ENCODE results near the gene TBC1D2B. TPM values are rescaled to one million over a fixed set of nuclear protein-coding genes. Genes with fewer than 3 reads are reported as not detected.

The TBC1D2B gene
- total and polyA plus RNA-seq, 2 donors (not counting 3 experiments of a cell fraction or from before 2014, with no cell fraction given): 30.8 to 46.1 TPM

- peaks cover 4% of the 10 kb centered on the region for H3K4me1 ChIP-seq (ENCODE audit: control insufficient read depth, extremely low read depth, insufficient read depth, low read length)
- CTCF ChIA-PET: interaction anchor here (0.8 to 1.8 kb wide), 5 partner anchors 9 to 82 kb away, joined by 3 to 7 read pairs (median 5); partner anchors contain the start of gene SH2D7
- no peak for FAIRE-seq
- H3K36me3 ChIP-seq (ENCODE audit: control insufficient read depth in 2 of 2, extremely low read depth in 1 of 2, insufficient read depth in 2 of 2, low read length in 2 of 2): no peaks in the 10 kb centered on the region
- no TSS peak for BruUV-seq (replicated peaks)
- no peaks in the 10 kb centered on the region for H3K9me3 ChIP-seq (replicated peaks; ENCODE audit: control insufficient read depth, insufficient read depth, low read length)
- no peak overlapping the region for H2AFZ ChIP-seq (ENCODE audit: low read depth, low read length)
- no peak overlapping the region for H3K9ac ChIP-seq (replicated peaks; ENCODE audit: extremely low read depth, insufficient read depth, low read length)
- TF ChIP-seq EZH2 (IDR thresholded peaks at IDR 0.05; ENCODE audit: borderline replicate concordance, low read depth, low read length, severe bottlenecking): no peak
- no peak for TF ChIP-seq POLR2A (IDR thresholded peaks at IDR 0.05; ENCODE audit: low read depth, low read length)
- H3K79me2 ChIP-seq (ENCODE audit: control insufficient read depth, insufficient read depth, low read length): peaks cover under 1% of the 10 kb centered on the region
- H3K27me3 ChIP-seq (ENCODE audit: control insufficient read depth in 2 of 2, insufficient read depth in 2 of 2, low read length in 2 of 2): no peaks in the 10 kb centered on the region
- no peak overlapping the region for H3K4me2 ChIP-seq (ENCODE audit: insufficient read depth, low read length)
- H4K20me1 ChIP-seq (replicated peaks; ENCODE audit: control insufficient read depth, extremely low read depth, insufficient read depth, low read length): no peaks in the 10 kb centered on the region
- POLR2A ChIA-PET: no interaction called here
- DNase-seq (ENCODE audit: low read depth, low spot score): no peak
- H3K4me3 ChIP-seq (replicated peaks in 1 of 3; ENCODE audit: insufficient read depth in 1 of 3, low read depth in 1 of 3, low read length in 3 of 3): no peak overlapping the region
- H3K9me1 ChIP-seq (replicated peaks; ENCODE audit: control insufficient read depth, extremely low read depth, insufficient read depth, low read length): no peaks in the 10 kb centered on the region
- intact Hi-C loops (cut with micrococcal nuclease): no loop called here
- dilution Hi-C loops (cut with MboI; ENCODE audit: extremely low pct_ligation_motif_present, low sequenced_read_pairs): no loop called here
- H3K27ac ChIP-seq (ENCODE audit: insufficient read depth, low read depth, low read length): no peak overlapping the region
Measured at GRCh38 chr15:78082106-78082742, 4.7 kb upstream of the TBC1D2B start.

GRCh38 chr15:78080088-78080460 is 2.6 kb upstream of the TBC1D2B start:
- CTCF ChIA-PET: interaction anchor here (0.8 to 0.9 kb wide), 2 partner anchors 18 to 28 kb away, joined by 3 read pairs; no protein-coding TSS in a partner anchor
- Histone ChIP-seq H3K27ac (ENCODE audit: insufficient read depth, low read depth, low read length) (no peak overlapping the region), H4K20me1 (replicated peaks; ENCODE audit: control insufficient read depth, extremely low read depth, insufficient read depth, low read length) (no peaks in the 10 kb centered on the region), H2AFZ (ENCODE audit: low read depth, low read length) (no peak overlapping the region), H3K4me3 (replicated peaks in 1 of 3; ENCODE audit: insufficient read depth in 1 of 3, low read depth in 1 of 3, low read length in 3 of 3) (no peak overlapping the region), H3K36me3 (ENCODE audit: control insufficient read depth in 2 of 2, extremely low read depth in 1 of 2, insufficient read depth in 2 of 2, low read length in 2 of 2) (no peaks in the 10 kb centered on the region), H3K4me1 (ENCODE audit: control insufficient read depth, extremely low read depth, insufficient read depth, low read length) (peaks cover 13% of the 10 kb centered on the region), H3K79me2 (ENCODE audit: control insufficient read depth, insufficient read depth, low read length) (peaks cover 16% of the 10 kb centered on the region), H3K9me3 (replicated peaks; ENCODE audit: control insufficient read depth, insufficient read depth, low read length) (no peaks in the 10 kb centered on the region), H3K27me3 (ENCODE audit: control insufficient read depth in 2 of 2, insufficient read depth in 2 of 2, low read length in 2 of 2) (no peaks in the 10 kb centered on the region), H3K9me1 (replicated peaks; ENCODE audit: control insufficient read depth, extremely low read depth, insufficient read depth, low read length) (no peaks in the 10 kb centered on the region), H3K4me2 (ENCODE audit: insufficient read depth, low read length) (no peak overlapping the region), H3K9ac (replicated peaks; ENCODE audit: extremely low read depth, insufficient read depth, low read length) (no peak overlapping the region)
- TF ChIP-seq JUN (IDR thresholded peaks at IDR 0.05; ENCODE audit: borderline replicate concordance, insufficient read depth, insufficient read length, low read depth) (no peak), CTCF (IDR thresholded peaks at IDR 0.05; ENCODE audit: extremely low read depth in 1 of 2, insufficient read depth in 1 of 2, low read depth in 1 of 2, low read length in 2 of 2) (no peak), POLR2AphosphoS5 (IDR thresholded peaks at IDR 0.05; ENCODE audit: insufficient read depth, low read depth, low read length) (no peak), GATA2 (IDR thresholded peaks at IDR 0.05; ENCODE audit: insufficient read depth, insufficient read length, low read depth, low read length) (no peak), POLR2A (IDR thresholded peaks at IDR 0.05; ENCODE audit: low read depth, low read length) (no peak), EZH2 (IDR thresholded peaks at IDR 0.05; ENCODE audit: borderline replicate concordance, low read depth, low read length, severe bottlenecking) (no peak), MAX (IDR thresholded peaks at IDR 0.05; ENCODE audit: insufficient read depth, insufficient read length) (no peak), MYC (IDR thresholded peaks at IDR 0.05; ENCODE audit: low read depth, low read length) (no peak), FOS (IDR thresholded peaks at IDR 0.05; ENCODE audit: borderline replicate concordance, insufficient read depth, low read length) (no peak)
- DNase-seq (ENCODE audit: low read depth, low spot score) (no peak), FAIRE-seq (no peak)
- no TSS peak for BruUV-seq (replicated peaks)
- dilution Hi-C loops (cut with MboI; ENCODE audit: extremely low pct_ligation_motif_present, low sequenced_read_pairs): no loop called here
- intact Hi-C loops (cut with micrococcal nuclease): no loop called here
- POLR2A ChIA-PET: no interaction called here

Data from endothelial cell of umbilical vein (primary cell).